GM21367 (cell line): ENCODE results near the gene PLEKHF1.

Experiments
- ATAC-seq: cut with Tn5 transposase; IDR thresholded peaks from one replicate; pipeline ENCODE4 v1.9.1; 2021; ENCODE audit not compliant: unreplicated experiment

Gene PLEKHF1

GRCh38 chr19:29677001-29677817, 11.9 kb downstream of the PLEKHF1 start:
- ATAC-seq: no peak

- ATAC-seq: no peak
These were observed 13.3 kb downstream of the PLEKHF1 start for GRCh38 chr19:29678484-29679106.

- no peak for ATAC-seq
These were observed 14.4 kb downstream of the PLEKHF1 start for GRCh38 chr19:29679598-29680210.

GRCh38 chr19:29680447-29680846, 15.2 kb downstream of the PLEKHF1 start:
- peak; percentile 78 for ATAC-seq

- ATAC-seq: no peak
These were observed 15.7 kb downstream of the PLEKHF1 start for GRCh38 chr19:29680937-29681336.

- ATAC-seq: no peak
These were observed 16.4 kb downstream of the PLEKHF1 start for GRCh38 chr19:29681422-29682235.

GRCh38 chr19:29682236-29682895, 17.1 kb downstream of the PLEKHF1 start:
- no peak for ATAC-seq

DNA sequence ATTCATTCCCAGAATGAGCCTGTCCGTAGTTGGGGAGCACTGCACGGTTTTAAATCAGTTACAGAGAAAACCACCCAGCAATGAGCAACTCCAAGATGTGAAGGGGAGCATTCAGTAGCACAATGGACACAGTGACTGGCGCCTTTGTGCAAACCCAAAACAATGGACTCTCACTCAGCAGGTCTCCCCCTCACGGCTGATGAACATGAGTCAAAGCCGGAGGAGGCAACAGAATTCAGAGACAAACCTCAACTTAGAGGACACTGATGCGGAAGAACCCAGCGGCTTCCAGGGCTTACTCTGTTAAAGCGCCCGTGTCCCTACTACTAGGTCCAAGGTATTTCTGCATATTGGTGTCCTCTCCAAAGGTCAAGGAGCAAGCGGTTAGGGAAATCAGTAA, 17.7 kb downstream of the PLEKHF1 start:
- ATAC-seq: no peak

GRCh38 chr19:29685326-29685725, 20.1 kb downstream of the PLEKHF1 start:
- no peak for ATAC-seq

DNA sequence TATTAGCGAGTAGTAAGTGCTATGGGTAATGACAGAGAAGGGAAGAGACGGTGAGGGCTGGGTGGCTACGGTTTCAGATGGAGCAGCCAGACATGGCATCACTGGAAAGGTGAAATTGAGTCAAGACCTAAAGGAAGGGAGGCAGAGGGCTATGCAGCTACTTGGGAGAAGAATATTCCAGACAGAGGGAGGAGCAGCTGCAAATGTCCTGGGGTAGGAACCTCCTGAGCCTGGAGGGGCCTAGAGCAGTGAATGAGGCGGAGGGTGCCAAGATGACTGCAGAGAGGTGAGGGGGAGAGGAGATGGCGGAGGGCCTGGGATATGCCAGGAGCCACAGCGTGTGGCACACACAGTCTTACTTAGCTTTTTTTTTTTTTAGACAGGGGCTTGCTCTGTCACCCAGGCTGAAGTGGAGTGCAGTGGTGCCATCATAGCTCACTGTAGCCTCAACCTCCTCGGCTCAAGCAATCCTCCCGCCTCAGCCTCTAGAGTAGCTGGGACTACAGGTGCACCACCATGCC, 21.1 kb downstream of the PLEKHF1 start:
- ATAC-seq: no peak

DNA sequence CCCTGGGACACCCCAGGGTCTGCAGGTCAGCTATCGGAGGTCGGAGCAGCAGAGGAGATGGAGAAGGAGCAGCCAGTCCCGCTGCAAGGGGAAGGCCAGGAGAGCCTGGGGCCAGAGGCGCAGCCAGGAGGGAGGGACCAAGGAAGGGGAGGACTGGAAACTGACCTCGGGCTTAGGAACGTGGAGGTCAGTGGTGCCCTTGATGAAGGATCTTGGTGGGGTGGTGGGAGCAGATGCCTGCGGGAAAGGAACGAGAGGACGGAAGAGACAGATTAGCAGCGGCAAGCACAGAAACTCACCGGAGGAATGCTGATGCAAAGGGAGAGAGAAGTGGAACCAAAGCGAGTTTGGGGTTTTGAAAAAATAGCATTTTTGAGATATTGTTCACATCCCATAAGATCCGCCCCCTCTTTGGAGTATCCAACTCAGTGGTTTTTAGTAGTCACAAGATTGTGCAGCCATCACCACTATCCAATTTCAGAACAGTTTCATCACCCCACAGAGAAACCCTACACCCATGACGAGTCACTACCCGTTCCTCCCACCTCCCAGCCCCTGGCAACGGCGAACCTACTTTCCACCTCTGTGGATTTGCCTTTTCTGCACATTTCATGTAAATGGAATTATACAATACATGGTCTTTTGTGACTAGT, 22.1 kb downstream of the PLEKHF1 start:
- ATAC-seq: no peak

DNA sequence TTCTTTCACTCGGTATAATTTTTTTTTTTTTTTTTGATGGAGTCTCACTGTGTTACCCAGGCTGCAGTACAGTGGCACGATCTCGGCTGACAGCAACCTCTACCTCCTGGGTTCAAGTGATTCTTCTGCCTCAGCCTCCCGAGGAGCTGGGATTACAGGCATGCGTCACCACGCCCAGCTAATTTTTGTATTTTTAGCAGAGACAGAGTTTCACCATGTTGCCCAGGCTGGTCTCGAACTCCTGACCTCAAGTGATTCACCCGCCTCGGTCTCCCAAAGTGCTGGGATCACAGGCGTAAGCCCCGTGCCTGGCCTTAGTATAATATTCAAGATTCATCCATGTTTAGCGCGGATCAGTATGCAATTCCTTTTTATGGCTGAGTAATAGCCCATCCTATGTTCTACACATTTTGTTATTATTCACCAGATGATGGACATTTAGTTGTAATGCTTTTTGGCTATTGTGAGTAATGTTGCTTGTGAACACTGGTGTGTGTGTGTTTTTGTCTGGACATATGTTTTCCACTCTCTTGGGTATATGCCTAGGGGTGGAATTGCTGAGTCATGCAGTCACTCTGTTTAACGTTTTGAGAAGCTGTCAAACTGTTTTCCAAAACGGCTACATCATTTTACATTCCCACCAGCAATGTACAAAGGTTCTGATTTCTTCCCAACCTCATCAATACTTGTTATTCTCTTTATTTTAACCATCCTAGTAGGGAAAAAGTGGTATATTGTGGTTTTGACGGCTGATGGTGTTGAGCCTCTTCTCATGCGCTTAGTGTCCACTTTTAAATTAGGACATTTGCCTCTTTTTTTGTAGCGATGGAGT, 22.9 kb downstream of the PLEKHF1 start:
- no peak for ATAC-seq

GRCh38 chr19:29690842-29691241, 25.6 kb downstream of the PLEKHF1 start:
- no peak for ATAC-seq

DNA sequence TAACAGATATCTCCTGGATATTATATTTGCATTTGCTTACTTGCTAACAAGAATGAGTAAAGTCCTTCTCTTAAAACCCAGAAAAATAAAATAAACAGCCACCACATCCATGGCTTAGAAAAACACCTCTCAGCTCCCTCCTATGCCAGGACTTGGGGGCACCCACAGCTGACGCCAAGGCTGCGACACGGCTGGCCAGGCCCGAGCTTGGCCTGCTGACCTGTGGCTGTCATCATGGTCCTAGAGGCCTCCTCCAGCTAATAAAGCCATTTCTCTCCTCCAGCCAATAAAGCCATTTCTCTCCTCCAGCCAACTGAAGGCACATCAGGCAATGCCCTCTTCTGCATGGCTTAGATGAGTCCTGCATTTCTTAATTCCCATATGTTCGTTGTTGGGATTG, 28.9 kb downstream of the PLEKHF1 start:
- no peak for ATAC-seq

- peak; percentile 91 for ATAC-seq
These were observed 29.7 kb downstream of the PLEKHF1 start for GRCh38 chr19:29694669-29695627.

GRCh38 chr19:29695765-29696564, 30.7 kb downstream of the PLEKHF1 start:
- no peak for ATAC-seq

GRCh38 chr19:29696565-29696846, 31.2 kb downstream of the PLEKHF1 start:
- no peak for ATAC-seq
